ENCODE results near the gene VAMP4. TPM values are rescaled to one million over a fixed set of nuclear protein-coding genes. Genes with fewer than 3 reads are reported as not detected.

The VAMP4 gene
- total RNA-seq, 2 donors from 2014 or later: 4.9 to 5.9 TPM

GRCh38 chr1:171680339-171680738 lies 61.5 kb downstream of the VAMP4 start:
- TF ChIP-seq, protein P1, sequence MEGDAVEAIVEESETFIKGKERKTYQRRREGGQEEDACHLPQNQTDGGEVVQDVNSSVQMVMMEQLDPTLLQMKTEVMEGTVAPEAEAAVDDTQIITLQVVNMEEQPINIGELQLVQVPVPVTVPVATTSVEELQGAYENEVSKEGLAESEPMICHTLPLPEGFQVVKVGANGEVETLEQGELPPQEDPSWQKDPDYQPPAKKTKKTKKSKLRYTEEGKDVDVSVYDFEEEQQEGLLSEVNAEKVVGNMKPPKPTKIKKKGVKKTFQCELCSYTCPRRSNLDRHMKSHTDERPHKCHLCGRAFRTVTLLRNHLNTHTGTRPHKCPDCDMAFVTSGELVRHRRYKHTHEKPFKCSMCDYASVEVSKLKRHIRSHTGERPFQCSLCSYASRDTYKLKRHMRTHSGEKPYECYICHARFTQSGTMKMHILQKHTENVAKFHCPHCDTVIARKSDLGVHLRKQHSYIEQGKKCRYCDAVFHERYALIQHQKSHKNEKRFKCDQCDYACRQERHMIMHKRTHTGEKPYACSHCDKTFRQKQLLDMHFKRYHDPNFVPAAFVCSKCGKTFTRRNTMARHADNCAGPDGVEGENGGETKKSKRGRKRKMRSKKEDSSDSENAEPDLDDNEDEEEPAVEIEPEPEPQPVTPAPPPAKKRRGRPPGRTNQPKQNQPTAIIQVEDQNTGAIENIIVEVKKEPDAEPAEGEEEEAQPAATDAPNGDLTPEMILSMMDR (IDR thresholded peaks at IDR 0.05): no peak
- Histone ChIP-seq H3K4me1 (no peaks in the 10 kb centered on the region), H3K27me3 (no peaks in the 10 kb centered on the region), H3K27ac (no peak overlapping the region), H3K4me3 (no peak overlapping the region), H3K9me3 (no peaks in the 10 kb centered on the region), H3K36me3 (no peaks in the 10 kb centered on the region)
- DNase-seq (ENCODE audit: low spot score): no peak

DNA sequence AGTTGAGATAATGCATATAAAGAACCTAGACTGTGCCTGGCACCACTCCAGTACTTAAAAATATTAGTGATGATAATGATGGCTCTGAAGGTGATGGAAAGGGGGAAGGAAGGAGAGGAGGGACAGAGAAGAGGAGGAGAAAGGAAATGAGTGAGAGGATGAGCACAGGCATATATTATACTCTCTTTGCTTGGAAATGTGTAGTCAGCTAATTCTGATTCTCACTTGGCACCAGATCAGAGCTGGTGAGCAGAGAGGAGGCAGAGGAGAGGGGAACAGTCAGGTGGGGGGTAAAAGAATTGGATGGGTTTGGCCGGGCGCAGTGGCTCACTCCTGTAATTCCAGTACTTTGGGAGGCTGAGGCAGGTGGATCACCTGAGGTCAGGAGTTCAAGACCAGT lies 65.0 kb downstream of the VAMP4 start:
- DNase-seq (ENCODE audit: low spot score): no peak
- Histone ChIP-seq H3K4me3 (no peak overlapping the region), H3K27me3 (no peaks in the 10 kb centered on the region), H3K27ac (no peak overlapping the region), H3K9me3 (no peaks in the 10 kb centered on the region), H3K36me3 (no peaks in the 10 kb centered on the region), H3K4me1 (peaks cover 0 to 4% of the 10 kb centered on the region in 2 donors)
- TF ChIP-seq, protein P1 (IDR thresholded peaks at IDR 0.05): no peak

DNA sequence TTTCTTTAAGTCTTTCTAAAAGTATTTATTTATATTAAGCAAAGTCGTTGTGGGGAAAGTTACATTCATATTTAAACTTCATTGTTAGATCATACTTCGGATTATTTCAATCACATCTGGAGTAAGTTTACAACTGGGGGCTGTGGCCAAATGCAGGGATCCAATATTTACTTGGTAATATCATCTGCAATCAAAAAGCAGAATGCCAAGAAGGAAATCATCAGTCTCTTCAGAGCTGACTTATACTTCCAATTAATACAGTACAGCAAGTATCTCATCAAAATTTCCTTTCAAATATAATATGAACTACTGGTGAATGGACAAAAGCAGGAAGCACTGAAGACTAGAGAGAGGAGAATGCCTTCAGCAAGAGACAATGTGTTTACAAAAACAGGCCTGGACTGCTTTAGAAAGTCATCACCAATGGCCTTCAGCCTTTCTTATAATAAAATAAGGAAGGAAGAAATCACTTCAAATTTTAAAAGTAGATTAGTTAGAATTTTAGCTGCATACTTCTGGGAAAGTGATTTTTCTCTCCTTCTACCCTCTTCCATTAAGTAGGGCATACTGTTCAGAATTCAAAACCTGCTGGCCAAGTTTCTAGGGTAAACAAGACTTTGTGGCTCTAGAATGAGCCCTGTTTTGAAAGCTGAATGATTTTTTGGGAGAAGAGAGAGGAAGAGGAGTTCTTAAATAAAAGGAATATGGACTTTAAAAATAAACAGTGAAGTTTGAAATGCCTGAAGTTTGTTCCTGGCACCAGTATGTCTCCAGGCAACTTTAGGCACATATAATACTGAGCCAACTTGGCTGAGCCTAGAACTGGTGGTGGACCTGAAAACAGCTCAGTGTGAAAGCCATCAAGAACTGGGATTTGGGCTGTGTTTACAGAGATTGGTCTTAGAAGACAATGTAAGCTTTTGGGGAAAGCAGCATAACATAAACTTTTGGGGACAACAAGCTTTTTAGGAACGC lies 67.1 kb downstream of the VAMP4 start:
- TF ChIP-seq, protein P1 (IDR thresholded peaks at IDR 0.05): no peak

DNA sequence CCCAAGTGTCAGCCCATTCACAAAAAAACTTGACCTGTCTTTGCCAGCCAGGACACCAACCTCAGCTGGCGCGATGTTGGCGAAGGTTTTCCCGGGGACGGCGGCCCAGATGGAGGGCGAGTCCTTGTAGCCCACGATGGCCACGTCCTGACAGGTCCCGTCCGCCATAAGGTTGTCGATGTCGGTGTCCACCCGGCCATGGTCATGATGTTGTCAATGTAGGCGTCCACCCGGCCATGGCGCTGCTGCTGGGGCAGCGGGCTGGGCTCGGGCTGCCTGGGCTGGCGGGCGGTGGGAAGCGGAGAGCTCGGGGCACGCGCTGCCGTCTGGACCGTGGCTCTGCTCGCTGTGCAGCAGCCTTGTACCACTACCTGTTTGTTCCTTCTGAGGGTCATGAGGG lies 71.1 kb downstream of the VAMP4 start:
- no peak for DNase-seq (ENCODE audit: low spot score)
- Histone ChIP-seq H3K4me1 (peaks cover 0 to 9% of the 10 kb centered on the region in 2 donors), H3K27me3 (no peaks in the 10 kb centered on the region), H3K9me3 (no peaks in the 10 kb centered on the region), H3K36me3 (no peaks in the 10 kb centered on the region), H3K27ac (no peak overlapping the region), H3K4me3 (no peak overlapping the region)
- TF ChIP-seq, protein P1 (IDR thresholded peaks at IDR 0.05): no peak

More for the DNA sequence above, 67.1 kb downstream of the VAMP4 start:
- no peaks in the 10 kb centered on the region for H3K27me3 ChIP-seq
- H3K36me3 ChIP-seq: no peaks in the 10 kb centered on the region
- no peak overlapping the region for H3K4me3 ChIP-seq
- H3K27ac ChIP-seq: peak overlapping the region in 1 of 2 donors; percentile 13
- DNase-seq (ENCODE audit: low spot score): no peak
- peaks cover 0 to 4% of the 10 kb centered on the region in 2 donors for H3K4me1 ChIP-seq
- no peaks in the 10 kb centered on the region for H3K9me3 ChIP-seq

GRCh38 chr1:171668372-171668771 lies 73.5 kb downstream of the VAMP4 start:
- no peaks in the 10 kb centered on the region for H3K9me3 ChIP-seq
- no peak for DNase-seq (ENCODE audit: low spot score)
- H3K36me3 ChIP-seq: no peaks in the 10 kb centered on the region
- TF ChIP-seq, protein P1 (IDR thresholded peaks at IDR 0.05): no peak
- no peaks in the 10 kb centered on the region for H3K27me3 ChIP-seq
- no peak overlapping the region for H3K27ac ChIP-seq
- peaks cover 0 to 21% of the 10 kb centered on the region in 2 donors for H3K4me1 ChIP-seq
- no peak overlapping the region for H3K4me3 ChIP-seq

Measured in right atrium auricular region (tissue), 2 donors.